ENCODE data around the gene MTNR1B. TPM values are rescaled to one million over a fixed set of nuclear protein-coding genes. Genes with fewer than 3 reads are reported as not detected.

The MTNR1B gene
- total RNA-seq, 2 experiments from 2014 or later = not detected

GRCh38 chr11:92986585-92986984 is 17.1 kb downstream of the MTNR1B start:
- peaks cover 7% of the 10 kb centered on the region for H3K9me3 Mint-ChIP-seq
- DNase-seq (no peak), ATAC-seq (ENCODE audit: poor library complexity) (no peak)
- no peaks in the 10 kb centered on the region for H3K4me1 Mint-ChIP-seq (ENCODE audit: low read depth)
- TF ChIP-seq, protein P1, sequence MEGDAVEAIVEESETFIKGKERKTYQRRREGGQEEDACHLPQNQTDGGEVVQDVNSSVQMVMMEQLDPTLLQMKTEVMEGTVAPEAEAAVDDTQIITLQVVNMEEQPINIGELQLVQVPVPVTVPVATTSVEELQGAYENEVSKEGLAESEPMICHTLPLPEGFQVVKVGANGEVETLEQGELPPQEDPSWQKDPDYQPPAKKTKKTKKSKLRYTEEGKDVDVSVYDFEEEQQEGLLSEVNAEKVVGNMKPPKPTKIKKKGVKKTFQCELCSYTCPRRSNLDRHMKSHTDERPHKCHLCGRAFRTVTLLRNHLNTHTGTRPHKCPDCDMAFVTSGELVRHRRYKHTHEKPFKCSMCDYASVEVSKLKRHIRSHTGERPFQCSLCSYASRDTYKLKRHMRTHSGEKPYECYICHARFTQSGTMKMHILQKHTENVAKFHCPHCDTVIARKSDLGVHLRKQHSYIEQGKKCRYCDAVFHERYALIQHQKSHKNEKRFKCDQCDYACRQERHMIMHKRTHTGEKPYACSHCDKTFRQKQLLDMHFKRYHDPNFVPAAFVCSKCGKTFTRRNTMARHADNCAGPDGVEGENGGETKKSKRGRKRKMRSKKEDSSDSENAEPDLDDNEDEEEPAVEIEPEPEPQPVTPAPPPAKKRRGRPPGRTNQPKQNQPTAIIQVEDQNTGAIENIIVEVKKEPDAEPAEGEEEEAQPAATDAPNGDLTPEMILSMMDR (IDR thresholded peaks at IDR 0.05) = no peak
- peaks cover 4% of the 10 kb centered on the region for H3K27me3 Mint-ChIP-seq
- no peaks in the 10 kb centered on the region for H3K36me3 Mint-ChIP-seq (ENCODE audit: low read depth)
- Histone ChIP-seq H3K27me3 (ENCODE audit: control insufficient read depth in 1 of 2, insufficient read depth in 2 of 2, low read length in 2 of 2) (no peaks in the 10 kb centered on the region), H3K9me3 (ENCODE audit: control insufficient read depth in 1 of 2, insufficient read depth in 1 of 2, low read length in 2 of 2) (peaks cover 0 to 12% of the 10 kb centered on the region in 2 experiments), H3K4me1 (ENCODE audit: insufficient read depth, low read length) (no peaks in the 10 kb centered on the region), H3K27ac (ENCODE audit: low read depth in 1 of 2, low read length in 2 of 2) (no peak overlapping the region), H3K36me3 (ENCODE audit: insufficient read depth, low read length) (no peaks in the 10 kb centered on the region), H3K4me3 (ENCODE audit: low read length) (no peak overlapping the region)
- ChIA-PET CTCF (no interaction called here), POLR2A (no interaction called here)
- intact Hi-C loops (cut with DNase I, micrococcal nuclease) = no loop called here
- no peak overlapping the region for H3K27ac Mint-ChIP-seq
- no peak overlapping the region for H3K4me3 Mint-ChIP-seq

DNA sequence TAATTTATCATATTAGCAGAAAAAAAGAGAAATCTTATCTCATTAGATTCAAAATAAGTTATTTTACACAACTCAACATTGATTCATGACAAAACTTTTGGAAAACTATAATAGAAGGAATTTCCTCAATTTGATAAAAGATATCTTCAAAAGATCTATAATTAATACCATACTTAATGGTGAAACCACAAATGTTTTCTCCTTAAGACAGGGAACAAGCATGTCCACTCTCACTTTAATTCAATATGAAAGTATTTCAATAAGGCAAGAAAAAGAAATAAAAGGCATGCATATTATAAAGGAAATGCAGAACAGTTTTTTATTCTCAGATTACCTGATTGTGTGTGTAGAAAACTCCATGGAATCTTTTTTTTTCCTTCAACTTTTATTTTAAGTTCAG is 23.6 kb downstream of the MTNR1B start:
- Histone ChIP-seq H3K4me3 (ENCODE audit: low read length) (no peak overlapping the region), H3K36me3 (ENCODE audit: insufficient read depth, low read length) (no peaks in the 10 kb centered on the region), H3K27ac (ENCODE audit: low read depth in 1 of 2, low read length in 2 of 2) (no peak overlapping the region), H3K4me1 (ENCODE audit: insufficient read depth, low read length) (no peaks in the 10 kb centered on the region), H3K27me3 (ENCODE audit: control insufficient read depth in 1 of 2, insufficient read depth in 2 of 2, low read length in 2 of 2) (no peaks in the 10 kb centered on the region), H3K9me3 (ENCODE audit: control insufficient read depth in 1 of 2, insufficient read depth in 1 of 2, low read length in 2 of 2) (peaks cover 0 to 4% of the 10 kb centered on the region in 2 experiments)
- Mint-ChIP-seq H3K9me3 (peaks cover 9% of the 10 kb centered on the region), H3K36me3 (ENCODE audit: low read depth) (no peaks in the 10 kb centered on the region), H3K4me3 (no peak overlapping the region), H3K27ac (no peak overlapping the region), H3K27me3 (no peaks in the 10 kb centered on the region), H3K4me1 (ENCODE audit: low read depth) (no peaks in the 10 kb centered on the region)
- POLR2A ChIA-PET = no interaction called here
- intact Hi-C loops (cut with DNase I, micrococcal nuclease) = no loop called here
- ATAC-seq (ENCODE audit: poor library complexity) (no peak), DNase-seq (no peak)
- TF ChIP-seq, protein P1 (IDR thresholded peaks at IDR 0.05) = no peak
- CTCF ChIA-PET = no interaction called here

GRCh38 chr11:93000511-93001476 is 31.3 kb downstream of the MTNR1B start:
- Histone ChIP-seq H3K9me3 (ENCODE audit: control insufficient read depth in 1 of 2, insufficient read depth in 1 of 2, low read length in 2 of 2) (no peaks in the 10 kb centered on the region), H3K36me3 (ENCODE audit: insufficient read depth, low read length) (no peaks in the 10 kb centered on the region), H3K27me3 (ENCODE audit: control insufficient read depth in 1 of 2, insufficient read depth in 2 of 2, low read length in 2 of 2) (no peaks in the 10 kb centered on the region), H3K4me3 (ENCODE audit: low read length) (no peak overlapping the region), H3K27ac (ENCODE audit: low read depth in 1 of 2, low read length in 2 of 2) (no peak overlapping the region), H3K4me1 (ENCODE audit: insufficient read depth, low read length) (no peaks in the 10 kb centered on the region)
- Mint-ChIP-seq H3K9me3 (peaks cover 7% of the 10 kb centered on the region), H3K4me1 (ENCODE audit: low read depth) (no peaks in the 10 kb centered on the region), H3K27ac (no peak overlapping the region), H3K36me3 (ENCODE audit: low read depth) (no peaks in the 10 kb centered on the region), H3K4me3 (no peak overlapping the region), H3K27me3 (no peaks in the 10 kb centered on the region)
- intact Hi-C loops (cut with DNase I, micrococcal nuclease) = no loop called here
- ChIA-PET CTCF (no interaction called here), POLR2A (no interaction called here)
- no peak for DNase-seq
- ATAC-seq (ENCODE audit: poor library complexity) = no peak
- TF ChIP-seq, protein P1 (IDR thresholded peaks at IDR 0.05) = no peak

Measured in CD4-positive, alpha-beta T cell (primary cell).